ENCODE results near the gene WSCD2. TPM values are rescaled to one million over a fixed set of nuclear protein-coding genes. Genes with fewer than 3 reads are reported as not detected.

Gene WSCD2
- total and polyA plus RNA-seq, 2 of the 4 experiments (the other 2 are of a cell fraction) = not detected

DNA sequence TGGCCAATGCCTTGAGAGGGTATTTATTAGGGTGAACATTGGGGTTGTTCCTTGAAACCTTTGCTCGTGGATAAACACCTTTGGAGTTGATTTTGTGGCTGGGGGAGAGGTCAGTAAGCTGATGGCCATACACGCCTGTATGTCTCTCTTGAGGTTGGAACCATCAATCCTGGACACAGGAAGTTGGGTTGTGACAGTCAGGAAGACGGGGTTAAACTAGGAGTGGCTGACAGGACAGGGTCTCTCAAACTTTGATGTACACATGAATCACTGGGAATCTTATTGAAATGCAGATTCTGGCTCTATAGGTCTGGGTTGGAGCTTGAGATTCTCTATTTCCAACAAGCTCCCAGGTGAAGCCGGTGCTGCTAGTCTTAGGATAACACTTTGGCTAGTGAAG, 12.8 kb upstream of the WSCD2 start:
- intact Hi-C loops (cut with micrococcal nuclease) = no loop called here
- POLR2A ChIA-PET (ENCODE audit: unreplicated experiment) = no interaction called here

More for the DNA sequence above, 12.8 kb upstream of the WSCD2 start:
- Histone ChIP-seq H2BK120ac (ENCODE audit: low read depth, low read length) (no peak overlapping the region), H3K27me3 (ENCODE audit: control insufficient read depth, insufficient read depth, low read length) (no peaks in the 10 kb centered on the region), H3K18ac (ENCODE audit: low read depth, low read length) (no peak overlapping the region), H2AFZ (replicated peaks; ENCODE audit: low read length, poor library complexity) (no peak overlapping the region), H3K79me1 (ENCODE audit: low read depth in 1 of 2, low read length in 2 of 2) (no peaks in the 10 kb centered on the region), H3K9me1 (ENCODE audit: insufficient read depth, low read length) (no peaks in the 10 kb centered on the region), H3K36me3 (ENCODE audit: control insufficient read depth, insufficient read depth, low read length) (no peaks in the 10 kb centered on the region), H2AK5ac (ENCODE audit: low read depth, low read length) (no peak overlapping the region), H3K23ac (ENCODE audit: low read depth, low read length) (no peak overlapping the region), H3K4ac (ENCODE audit: low read depth, low read length) (no peak overlapping the region), H4K91ac (ENCODE audit: insufficient read depth, low read depth, low read length) (no peak overlapping the region), H2AK9ac (replicated peaks; ENCODE audit: low read depth, low read length, poor library complexity) (no peak overlapping the region), H3K14ac (replicated peaks; ENCODE audit: low read depth, low read length) (no peak overlapping the region), H3K4me2 (ENCODE audit: low read depth, low read length) (no peak overlapping the region), H3K4me1 (ENCODE audit: control insufficient read depth, insufficient read depth, low read length) (no peaks in the 10 kb centered on the region), H3K9ac (ENCODE audit: low read depth, low read length) (no peak overlapping the region), H3K9me3 (ENCODE audit: control insufficient read depth, insufficient read depth, low read length) (no peaks in the 10 kb centered on the region), H3K4me3 (ENCODE audit: insufficient read depth, low read depth, low read length) (no peak overlapping the region), H4K8ac (ENCODE audit: low read depth in 2 of 2, low read length in 2 of 2) (no peak overlapping the region), H2BK15ac (ENCODE audit: low read depth, low read length) (no peak overlapping the region), H2BK5ac (ENCODE audit: low read depth, low read length, poor library complexity, severe bottlenecking) (no peak overlapping the region), H3K56ac (ENCODE audit: extremely low read depth, insufficient read depth, low read length) (no peak overlapping the region), H2BK20ac (ENCODE audit: low read depth, low read length) (no peak overlapping the region), H3K27ac (ENCODE audit: insufficient read depth, low read length) (no peak overlapping the region), H4K20me1 (ENCODE audit: insufficient read depth, low read length) (no peaks in the 10 kb centered on the region), H4K5ac (ENCODE audit: low read depth, low read length) (no peak overlapping the region)
- TF ChIP-seq MAZ (IDR thresholded peaks at IDR 0.05; ENCODE audit: borderline replicate concordance, low read depth, low read length) (no peak), RCOR1 (IDR thresholded peaks at IDR 0.05; ENCODE audit: insufficient replicate concordance, low read length) (no peak), FOS (IDR thresholded peaks at IDR 0.05; ENCODE audit: low read depth, low read length) (no peak), CEBPB (IDR thresholded peaks at IDR 0.05; ENCODE audit: low read depth, low read length) (no peak), RAD21 (IDR thresholded peaks at IDR 0.05; ENCODE audit: low read length) (no peak), CHD1 (IDR thresholded peaks at IDR 0.05; ENCODE audit: low read depth, low read length) (no peak), BHLHE40 (IDR thresholded peaks at IDR 0.05; ENCODE audit: low read depth, low read length) (no peak), MXI1 (IDR thresholded peaks at IDR 0.05; ENCODE audit: borderline replicate concordance, low read depth, low read length) (no peak), MAFK (IDR thresholded peaks at IDR 0.05; ENCODE audit: low read depth, low read length) (no peak), NFE2L2 (IDR thresholded peaks at IDR 0.05; ENCODE audit: low read depth, low read length) (no peak), SMC3 (IDR thresholded peaks at IDR 0.05; ENCODE audit: low read depth, low read length) (no peak), POLR2A (IDR thresholded peaks at IDR 0.05; ENCODE audit: low read depth, low read length) (no peak), RFX5 (IDR thresholded peaks at IDR 0.05; ENCODE audit: low read depth, low read length) (no peak)
- TF ChIP-seq, protein P1, sequence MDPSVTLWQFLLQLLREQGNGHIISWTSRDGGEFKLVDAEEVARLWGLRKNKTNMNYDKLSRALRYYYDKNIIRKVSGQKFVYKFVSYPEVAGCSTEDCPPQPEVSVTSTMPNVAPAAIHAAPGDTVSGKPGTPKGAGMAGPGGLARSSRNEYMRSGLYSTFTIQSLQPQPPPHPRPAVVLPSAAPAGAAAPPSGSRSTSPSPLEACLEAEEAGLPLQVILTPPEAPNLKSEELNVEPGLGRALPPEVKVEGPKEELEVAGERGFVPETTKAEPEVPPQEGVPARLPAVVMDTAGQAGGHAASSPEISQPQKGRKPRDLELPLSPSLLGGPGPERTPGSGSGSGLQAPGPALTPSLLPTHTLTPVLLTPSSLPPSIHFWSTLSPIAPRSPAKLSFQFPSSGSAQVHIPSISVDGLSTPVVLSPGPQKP (IDR thresholded peaks at IDR 0.05; ENCODE audit: borderline replicate concordance, low read depth, low read length) = no peak
- TF ChIP-seq, protein P2, sequence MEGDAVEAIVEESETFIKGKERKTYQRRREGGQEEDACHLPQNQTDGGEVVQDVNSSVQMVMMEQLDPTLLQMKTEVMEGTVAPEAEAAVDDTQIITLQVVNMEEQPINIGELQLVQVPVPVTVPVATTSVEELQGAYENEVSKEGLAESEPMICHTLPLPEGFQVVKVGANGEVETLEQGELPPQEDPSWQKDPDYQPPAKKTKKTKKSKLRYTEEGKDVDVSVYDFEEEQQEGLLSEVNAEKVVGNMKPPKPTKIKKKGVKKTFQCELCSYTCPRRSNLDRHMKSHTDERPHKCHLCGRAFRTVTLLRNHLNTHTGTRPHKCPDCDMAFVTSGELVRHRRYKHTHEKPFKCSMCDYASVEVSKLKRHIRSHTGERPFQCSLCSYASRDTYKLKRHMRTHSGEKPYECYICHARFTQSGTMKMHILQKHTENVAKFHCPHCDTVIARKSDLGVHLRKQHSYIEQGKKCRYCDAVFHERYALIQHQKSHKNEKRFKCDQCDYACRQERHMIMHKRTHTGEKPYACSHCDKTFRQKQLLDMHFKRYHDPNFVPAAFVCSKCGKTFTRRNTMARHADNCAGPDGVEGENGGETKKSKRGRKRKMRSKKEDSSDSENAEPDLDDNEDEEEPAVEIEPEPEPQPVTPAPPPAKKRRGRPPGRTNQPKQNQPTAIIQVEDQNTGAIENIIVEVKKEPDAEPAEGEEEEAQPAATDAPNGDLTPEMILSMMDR (conservative IDR thresholded peaks at IDR 0.05; ENCODE audit: low read depth, low read length) = no peak
- TF ChIP-seq, protein P3, sequence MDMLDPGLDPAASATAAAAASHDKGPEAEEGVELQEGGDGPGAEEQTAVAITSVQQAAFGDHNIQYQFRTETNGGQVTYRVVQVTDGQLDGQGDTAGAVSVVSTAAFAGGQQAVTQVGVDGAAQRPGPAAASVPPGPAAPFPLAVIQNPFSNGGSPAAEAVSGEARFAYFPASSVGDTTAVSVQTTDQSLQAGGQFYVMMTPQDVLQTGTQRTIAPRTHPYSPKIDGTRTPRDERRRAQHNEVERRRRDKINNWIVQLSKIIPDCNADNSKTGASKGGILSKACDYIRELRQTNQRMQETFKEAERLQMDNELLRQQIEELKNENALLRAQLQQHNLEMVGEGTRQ (IDR thresholded peaks at IDR 0.05; ENCODE audit: low read depth, low read length) = no peak
- in situ Hi-C loops (cut with MboI; ENCODE audit: low sequenced_read_pairs) (no loop called here), dilution Hi-C loops (cut with HindIII; ENCODE audit: low sequenced_read_pairs, unreplicated experiment) (no loop called here)
- no TSS peak for BruUV-seq (replicated peaks)
- DNase-seq (no peak), ATAC-seq (ENCODE audit: low read depth) (no peak)
- CTCF ChIA-PET = no interaction called here
- WGBS, 2 experiments (ENCODE audit: extremely low coverage in 2 of 2, insufficient read length in 1 of 2) = no CpG with 5 or more reads among the region's 4 CpGs

Measured in IMR-90 (cell line).